Heart left ventricle (tissue), 16 donors: ENCODE results near the gene MRPL37. TPM values are rescaled to one million over a fixed set of nuclear protein-coding genes. Genes with fewer than 3 reads are reported as not detected.
A peak's percentile ranks its signal among the peaks of the same experiment; 100 is the strongest.

Experiments used
- ATAC-seq, 4 donors: fragments of 200-7000 bp; cut with Tn5 transposase; one replicate each; pipeline ENCODE4 v1.9.1; 2020 to 2022; ENCODE audit warnings: moderate library complexity in 4 of 4, mild to moderate bottlenecking in 3 of 4, moderate number of reproducible peaks in 1 of 4
- DNase-seq, 5 donors: peaks; one replicate each; pipeline ENCODE4 v3.0.0-alpha.2; 2020
- H3K27ac ChIP-seq, 12 donors: fragments of 200-600 bp; sonication (generic) in 4 of 12; one replicate each; pipeline versions ENCODE4 v1.5.0 to v1.8.0; 2016 to 2022; ENCODE audit warnings: mild to moderate bottlenecking in 2 of 12
- H3K27me3 ChIP-seq, 9 donors: fragments of 200-600 bp; sonication (generic) in 2 of 9; one replicate each; pipeline versions ENCODE4 v1.5.1 to v1.8.0; 2016 to 2022; ENCODE audit warnings: mild to moderate bottlenecking in 3 of 9
- H3K36me3 ChIP-seq, 9 donors: fragments of 200-600 bp; sonication (generic) in 2 of 9; one replicate each; pipeline versions ENCODE4 v1.5.0 to v1.8.0; 2018 to 2022; ENCODE audit warnings: mild to moderate bottlenecking in 2 of 9
- H3K4me1 ChIP-seq, 12 donors: fragments of 200-600 bp; sonication (generic) in 4 of 12; one replicate each; pipeline versions ENCODE4 v1.5.0 to v1.8.0; 2016 to 2022; ENCODE audit warnings: mild to moderate bottlenecking in 3 of 12
- H3K4me3 ChIP-seq, 12 donors: fragments of 200-600 bp; sonication (generic) in 4 of 12; one replicate each; pipeline versions ENCODE4 v1.5.0 to v1.8.0; 2017 to 2022; ENCODE audit warnings: mild to moderate bottlenecking in 9 of 12, moderate library complexity in 4 of 12
- H3K9me3 ChIP-seq, 12 donors: fragments of 200-600 bp; sonication (generic) in 4 of 12; one replicate each; pipeline versions ENCODE4 v1.5.0 to v1.8.0; 2016 to 2022; ENCODE audit warnings: mild to moderate bottlenecking in 1 of 12
- POLR2A ChIP-seq, 2 donors: fragments of 450-650 bp; IDR thresholded peaks; one replicate each; pipeline ENCODE4 v1.6.1; 2017; ENCODE audit warnings: antibody characterized with exemption in 2 of 2, mild to moderate bottlenecking in 2 of 2, moderate library complexity in 2 of 2
- WGBS, 4 donors: extraction: QIAGEN DNeasy Blood & Tissue Kit in 2 of 4; methylation state at CpG; one replicate each; pipeline versions ENCODE4 v1.1.5 to v1.1.7; 2013 to 2018; 5-methylcytosine and 5-hydroxymethylcytosine counted together
- intact Hi-C, 10 donors: fragments of 100-400 bp; cut with DNase I; formaldehyde crosslinking; loops; one replicate each; pipeline versions ENCODE4 v1.11.1 to v1.14.2; 2022
- polyA plus RNA-seq, 2 donors: library from polyadenylated mRNA; stranded (reverse); fragments of 200-250 nt; gene quantifications; one replicate each; pipeline ENCODE4 v1.2.3, GENCODE V29; 2013
- total RNA-seq, 9 donors: library from RNA; depleted of rRNA in 2 of 9; stranded (reverse); fragments of >200 nt in 2 of 9; fragmentation: NEBNext Ultra II Directional in 3 of 9; extraction: Animal tissue kit (Norgen Biotek cat#: 25700) in 3 of 9; gene quantifications; one replicate each; pipeline versions ENCODE4 v1.1.0 to v1.2.4, GENCODE V29; 2016 to 2023
- TF ChIP-seq, protein P1 (sequence below), 12 donors: fragments of 200-600 bp; sonication (generic) in 4 of 12; IDR thresholded peaks; one replicate each; pipeline versions ENCODE4 v1.5.0 to v1.8.0; 2018 to 2022; ENCODE audit warnings: antibody characterized with exemption in 12 of 12, mild to moderate bottlenecking in 5 of 12
- donor health status: ischemic (EF 13 %, LVEDD 7.1; RV severe dilation, severe dysfunction).
- donor health status: healthy with polysubstance abuse.
- donor health status: DM: no; HTN: yes; CAD: no.
- donor health status: DM: no; HTN: no; CAD: no.
- donor health status: ischemic (EF 25% LVEDD 6.9; RV normal size, moderate dysfunction).
- donor health status: ischemic (EF 25% LVEDD 5.7; RV mildly dilated, moderate dysfunction).
- donor health status: healthy.
- donor health status: DM: yes; HTN: yes; CAD: no.
- donor health status: ischemic (EF 35%, LVEDD 5.7; RV mildly dilated, moderate dysfunction).
- donor health status: nonischemic (EF 11% LVEDD 7.7; RV severe dilation, severe dysfunction).
- donor health status: DM: yes; HTN: yes; CAD: no.
- donor health status: PGD.
- donor health status: ischemic (EF 29% LVEDD 5.4; RV normal size, mild dysfunction).
- donor health status: nonischemic (EF 23%, LVEDD 6.1; RV moderate dilation, normal function).

Gene MRPL37
- total and polyA plus RNA-seq, 11 donors = 46.7 to 122 (median 84.6) TPM

DNA sequence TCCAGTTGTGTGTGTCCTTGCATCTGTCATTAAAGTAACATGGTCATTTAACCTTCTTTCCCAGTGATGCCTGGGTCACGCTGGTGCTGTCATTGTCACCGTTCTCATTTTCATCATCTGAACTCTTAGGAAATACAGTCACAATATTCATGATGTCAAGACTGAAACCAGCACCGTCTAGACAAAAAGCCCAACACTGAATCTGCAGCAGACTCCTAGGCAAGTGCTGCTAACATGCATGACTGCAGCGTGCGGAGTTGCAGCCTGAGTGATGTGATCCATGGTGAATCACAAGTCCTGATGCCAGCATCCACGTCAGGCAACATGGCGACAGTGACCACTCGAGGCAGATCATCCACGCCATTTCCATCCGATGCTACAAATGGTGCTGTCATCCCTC lies 37.6 kb downstream of the MRPL37 start:
- H3K36me3 ChIP-seq = peaks cover 0 to 69% (median 44%) of the 10 kb centered on the region in 9 donors
- H3K27ac ChIP-seq = no peak overlapping the region
- H3K9me3 ChIP-seq = no peaks in the 10 kb centered on the region
- intact Hi-C loops = no loop called here
- no peak for ATAC-seq
- 90 to 98% (median 93%) methylated on average over 5 to 10 of the region's 10 CpGs for WGBS, 4 donors
- no peak overlapping the region for H3K4me3 ChIP-seq
- H3K4me1 ChIP-seq = peaks cover 0 to 7% (median 0%) of the 10 kb centered on the region in 12 donors
- TF ChIP-seq, protein P1, sequence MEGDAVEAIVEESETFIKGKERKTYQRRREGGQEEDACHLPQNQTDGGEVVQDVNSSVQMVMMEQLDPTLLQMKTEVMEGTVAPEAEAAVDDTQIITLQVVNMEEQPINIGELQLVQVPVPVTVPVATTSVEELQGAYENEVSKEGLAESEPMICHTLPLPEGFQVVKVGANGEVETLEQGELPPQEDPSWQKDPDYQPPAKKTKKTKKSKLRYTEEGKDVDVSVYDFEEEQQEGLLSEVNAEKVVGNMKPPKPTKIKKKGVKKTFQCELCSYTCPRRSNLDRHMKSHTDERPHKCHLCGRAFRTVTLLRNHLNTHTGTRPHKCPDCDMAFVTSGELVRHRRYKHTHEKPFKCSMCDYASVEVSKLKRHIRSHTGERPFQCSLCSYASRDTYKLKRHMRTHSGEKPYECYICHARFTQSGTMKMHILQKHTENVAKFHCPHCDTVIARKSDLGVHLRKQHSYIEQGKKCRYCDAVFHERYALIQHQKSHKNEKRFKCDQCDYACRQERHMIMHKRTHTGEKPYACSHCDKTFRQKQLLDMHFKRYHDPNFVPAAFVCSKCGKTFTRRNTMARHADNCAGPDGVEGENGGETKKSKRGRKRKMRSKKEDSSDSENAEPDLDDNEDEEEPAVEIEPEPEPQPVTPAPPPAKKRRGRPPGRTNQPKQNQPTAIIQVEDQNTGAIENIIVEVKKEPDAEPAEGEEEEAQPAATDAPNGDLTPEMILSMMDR (IDR thresholded peaks at IDR 0.05) = no peak
- TF ChIP-seq POLR2A (IDR thresholded peaks at IDR 0.05) = no peak
- DNase-seq = no peak
- no peaks in the 10 kb centered on the region for H3K27me3 ChIP-seq

DNA sequence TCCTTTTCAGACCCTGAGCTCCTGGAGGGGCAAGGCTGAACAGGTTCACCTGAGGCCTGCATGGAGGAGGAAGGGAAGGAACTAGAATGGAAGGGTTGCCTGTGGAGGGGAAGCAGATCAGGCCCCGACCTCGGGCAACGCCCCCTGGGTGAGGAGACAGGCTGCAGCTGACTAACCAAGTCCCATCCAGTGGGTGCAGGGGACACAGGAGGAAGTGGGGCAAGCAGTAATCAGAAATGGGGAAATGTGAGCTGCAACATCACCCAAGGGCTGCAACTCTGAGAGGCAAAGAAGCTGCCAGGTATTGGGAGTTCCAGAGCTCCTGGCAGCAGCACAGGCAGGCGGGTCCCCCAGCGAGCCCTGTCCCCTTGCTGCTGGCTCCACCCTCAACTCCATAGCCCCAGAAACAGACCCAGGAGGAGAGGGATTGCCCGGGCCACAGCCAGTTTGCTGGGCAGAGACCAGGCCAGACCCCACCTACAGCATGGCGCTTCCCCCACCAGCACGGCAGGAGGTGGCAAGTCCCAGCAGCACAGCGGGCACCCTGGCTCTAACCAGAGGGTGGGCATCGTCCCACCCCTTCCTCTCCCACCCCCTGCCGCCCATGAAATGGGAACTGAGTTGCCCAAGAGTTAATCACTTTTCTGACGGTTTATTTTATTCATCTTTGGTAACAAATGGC lies 38.5 kb downstream of the MRPL37 start:
- TF ChIP-seq, protein P1 (IDR thresholded peaks at IDR 0.05) = no peak
- no peak for TF ChIP-seq POLR2A (IDR thresholded peaks at IDR 0.05)
- H3K9me3 ChIP-seq = no peaks in the 10 kb centered on the region
- H3K27me3 ChIP-seq = no peaks in the 10 kb centered on the region
- H3K4me1 ChIP-seq = peaks cover 0 to 7% (median 0%) of the 10 kb centered on the region in 12 donors
- ATAC-seq (no peak), DNase-seq (no peak)
- peaks cover 0 to 75% (median 51%) of the 10 kb centered on the region in 9 donors for H3K36me3 ChIP-seq
- intact Hi-C loops = no loop called here
- H3K4me3 ChIP-seq = no peak overlapping the region
- no peak overlapping the region for H3K27ac ChIP-seq
- 88 to 91% (median 90%) methylated on average over 12 of the region's 12 CpGs for WGBS, 4 donors

DNA sequence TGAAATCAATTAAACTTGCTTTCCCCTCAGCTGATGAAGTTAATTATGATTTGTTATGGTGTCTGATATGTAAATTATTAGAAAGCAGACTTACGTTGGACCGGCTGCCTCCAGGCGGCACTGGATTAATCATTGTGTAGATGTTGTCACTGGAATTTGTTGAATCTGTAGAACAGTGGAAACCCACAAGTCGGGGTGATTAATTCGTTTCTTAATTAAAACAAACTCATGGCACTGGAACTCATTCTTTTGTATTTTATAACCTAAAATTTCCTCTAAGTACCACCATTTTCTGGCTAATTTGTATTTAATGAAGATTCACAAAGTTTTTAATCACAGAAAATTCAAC lies 39.0 kb downstream of the MRPL37 start:
- Histone ChIP-seq H3K27ac (no peak overlapping the region), H3K4me3 (no peak overlapping the region), H3K36me3 (peaks cover 0 to 75% (median 52%) of the 10 kb centered on the region in 9 donors), H3K27me3 (no peaks in the 10 kb centered on the region), H3K9me3 (no peaks in the 10 kb centered on the region), H3K4me1 (peaks cover 0 to 7% (median 0%) of the 10 kb centered on the region in 12 donors)
- DNase-seq = no peak
- no peak for ATAC-seq
- intact Hi-C loops = no loop called here
- TF ChIP-seq, protein P1 (IDR thresholded peaks at IDR 0.05) = no peak
- no peak for TF ChIP-seq POLR2A (IDR thresholded peaks at IDR 0.05)
- WGBS, 4 donors = 92 to 96% (median 95%) methylated on average over 5 of the region's 5 CpGs

DNA sequence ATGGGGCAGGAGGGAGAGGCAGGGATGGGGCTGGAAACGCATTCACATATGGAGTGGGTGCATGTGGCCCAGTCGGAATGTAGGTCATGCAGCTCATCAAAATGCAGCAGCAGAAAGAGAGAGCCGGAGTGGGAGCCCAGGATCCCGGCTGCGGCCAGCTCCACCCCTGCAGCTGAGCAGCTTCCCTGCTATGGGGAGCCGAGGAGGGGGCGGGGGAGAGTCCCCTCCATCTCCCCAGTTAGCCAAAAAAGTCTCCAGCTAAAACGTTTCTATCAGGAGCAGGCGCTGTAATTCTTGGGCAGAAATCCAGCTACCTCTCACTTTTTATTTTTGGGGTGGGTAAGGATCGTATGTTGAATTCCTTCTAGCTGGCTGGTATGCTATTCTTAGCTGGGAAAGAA lies 39.7 kb downstream of the MRPL37 start:
- no peaks in the 10 kb centered on the region for H3K9me3 ChIP-seq
- H3K27me3 ChIP-seq = no peaks in the 10 kb centered on the region
- no peak overlapping the region for H3K4me3 ChIP-seq
- ATAC-seq (peak in 3 of 4 donors; percentile 14 to 76 (median 35)), DNase-seq (no peak)
- peaks cover 0 to 74% (median 52%) of the 10 kb centered on the region in 9 donors for H3K36me3 ChIP-seq
- peaks cover 0 to 12% (median 0%) of the 10 kb centered on the region in 12 donors for H3K4me1 ChIP-seq
- intact Hi-C loops = no loop called here
- WGBS, 4 donors = 47 to 69% (median 62%) methylated on average over 10 of the region's 10 CpGs
- TF ChIP-seq, protein P1 (IDR thresholded peaks at IDR 0.05) = no peak
- no peak for TF ChIP-seq POLR2A (IDR thresholded peaks at IDR 0.05)
- H3K27ac ChIP-seq = peak overlapping the region in 2 of 12 donors; percentile 13 to 14
